HEK293 (cell line): Measurements from ENCODE around the gene PMS1.

Experiments used
- CTCF ChIA-PET: fragments of 350-600 bp; formaldehyde crosslinking; extraction: SDS; loops from one replicate; lab custom pipeline; 2021; ENCODE audit warnings: antibody characterized with exemption; lab: Yijun Ruan, JAX
- POLR2A ChIA-PET: fragments of 300-600 bp; formaldehyde crosslinking; extraction: SDS; loops from one replicate; lab custom pipeline; 2020; ENCODE audit warnings: antibody characterized with exemption, inconsistent platforms; lab: Yijun Ruan, JAX
- H3K27ac ChIP-seq: fragments of 200-500 bp; sonication (Bioruptor generic); 2 replicates; pipeline ENCODE4 v1.5.1; 2014; ENCODE audit warnings: low read depth, low read length, control low read depth, inconsistent platforms; ENCODE audit errors: extremely low read depth
- H3K36me3 ChIP-seq, 2 experiments: fragments of 200-500 bp in 1 of 2; sonication (Bioruptor generic) in 1 of 2; 1 replicate in 1 of 2; 2 replicates in 1 of 2; pipeline ENCODE4 v1.5.1; 2014 to 2017; ENCODE audit warnings: inconsistent platforms in 2 of 2, low read length in 2 of 2; ENCODE audit not compliant: control insufficient read depth in 2 of 2, insufficient read depth in 1 of 2
- H3K4me1 ChIP-seq: fragments of 200-500 bp; sonication (Bioruptor generic); 2 replicates; pipeline ENCODE4 v1.5.1; 2014; ENCODE audit warnings: mild to moderate bottlenecking, low read length, inconsistent platforms; ENCODE audit not compliant: control insufficient read depth, insufficient read depth
- H3K4me3 ChIP-seq: 2 replicates; pipeline ENCODE4 v1.5.1; 2011; ENCODE audit warnings: low read depth, mild to moderate bottlenecking, control low read depth, low read length, moderate library complexity
- H3K9me3 ChIP-seq: fragments of 200-500 bp; sonication (Bioruptor generic); 2 replicates; pipeline ENCODE4 v1.5.1; 2014; ENCODE audit warnings: low read depth, low read length, inconsistent platforms; ENCODE audit not compliant: control insufficient read depth, insufficient read depth
- IKZF3 ChIP-seq: fragments of 450-650 bp; IDR thresholded peaks from 2 replicates; pipeline ENCODE4 v1.5.0; 2018; ENCODE audit warnings: missing biosample characterization, mild to moderate bottlenecking, missing genetic modification characterization, moderate library complexity
- RBAK ChIP-seq: fragments of 450-650 bp; formaldehyde crosslinking; IDR thresholded peaks from 2 replicates; pipeline ENCODE4 v1.5.1; 2016; ENCODE audit warnings: missing biosample characterization, missing genetic modification characterization
- YY1 ChIP-seq: fragments of 450-650 bp; formaldehyde crosslinking; IDR thresholded peaks from 2 replicates; pipeline ENCODE4 v1.5.1; 2018; ENCODE audit warnings: missing biosample characterization, missing genetic modification characterization
- ZNF114 ChIP-seq: fragments of 450-650 bp; formaldehyde crosslinking; IDR thresholded peaks from 2 replicates; pipeline ENCODE4 v1.5.0; 2017; ENCODE audit warnings: missing biosample characterization, missing genetic modification characterization
- ZNF140 ChIP-seq: fragments of 450-650 bp; formaldehyde crosslinking; IDR thresholded peaks from 2 replicates; pipeline ENCODE4 v1.5.1; 2016; ENCODE audit warnings: missing biosample characterization, missing genetic modification characterization
- ZNF155 ChIP-seq: fragments of 450-650 bp; formaldehyde crosslinking; IDR thresholded peaks from 2 replicates; pipeline ENCODE4 v1.5.1; 2016; ENCODE audit warnings: missing biosample characterization, missing genetic modification characterization
- ZNF248 ChIP-seq: fragments of 450-650 bp; formaldehyde crosslinking; IDR thresholded peaks from 2 replicates; pipeline ENCODE4 v1.5.1; 2017; ENCODE audit warnings: missing biosample characterization, missing genetic modification characterization
- ZNF324 ChIP-seq: fragments of 450-650 bp; formaldehyde crosslinking; IDR thresholded peaks from 2 replicates; pipeline ENCODE4 v1.5.1; 2016; ENCODE audit warnings: missing biosample characterization, missing genetic modification characterization
- ZNF335 ChIP-seq: fragments of 450-650 bp; formaldehyde crosslinking; conservative IDR thresholded peaks from 2 replicates; pipeline ENCODE4 v1.5.1; 2016; ENCODE audit warnings: missing biosample characterization, missing genetic modification characterization
- ZNF362 ChIP-seq: fragments of 450-650 bp; formaldehyde crosslinking; IDR thresholded peaks from 2 replicates; pipeline ENCODE4 v1.5.1; 2016; ENCODE audit warnings: missing biosample characterization, missing genetic modification characterization
- ZNF423 ChIP-seq: fragments of 450-650 bp; formaldehyde crosslinking; IDR thresholded peaks from 2 replicates; pipeline ENCODE4 v1.5.1; 2016; ENCODE audit warnings: missing biosample characterization, missing genetic modification characterization
- ZNF426 ChIP-seq: fragments of 450-650 bp; formaldehyde crosslinking; IDR thresholded peaks from 2 replicates; pipeline ENCODE4 v1.5.1; 2017; ENCODE audit warnings: missing biosample characterization, missing genetic modification characterization, mild to moderate bottlenecking, inconsistent platforms, moderate library complexity
- ZNF571 ChIP-seq: fragments of 450-650 bp; formaldehyde crosslinking; IDR thresholded peaks from 2 replicates; pipeline ENCODE4 v1.5.0; 2017; ENCODE audit warnings: missing biosample characterization, missing genetic modification characterization
- ZNF791 ChIP-seq: fragments of 450-650 bp; formaldehyde crosslinking; IDR thresholded peaks from 2 replicates; pipeline ENCODE4 v1.5.1; 2016; ENCODE audit warnings: missing biosample characterization, missing genetic modification characterization
- TF ChIP-seq, protein P1 (sequence below): fragments of 450-650 bp; formaldehyde crosslinking; IDR thresholded peaks from 2 replicates; pipeline ENCODE4 v1.5.1; 2016; ENCODE audit warnings: missing biosample characterization, missing genetic modification characterization
- TF ChIP-seq, protein P2 (sequence below): fragments of 450-650 bp; formaldehyde crosslinking; IDR thresholded peaks from 2 replicates; pipeline ENCODE4; 2016; ENCODE audit warnings: missing biosample characterization, missing genetic modification characterization
- TF ChIP-seq, protein P3 (sequence below): fragments of 450-650 bp; formaldehyde crosslinking; IDR thresholded peaks from 2 replicates; pipeline ENCODE4 v1.5.1; 2017; ENCODE audit warnings: missing biosample characterization, missing genetic modification characterization
- TF ChIP-seq, protein P4 (sequence below): fragments of 450-650 bp; formaldehyde crosslinking; IDR thresholded peaks from 2 replicates; pipeline ENCODE4 v1.5.1; 2016; ENCODE audit warnings: missing biosample characterization, missing genetic modification characterization
- TF ChIP-seq, protein P5 (sequence below): fragments of 450-650 bp; formaldehyde crosslinking; IDR thresholded peaks from 2 replicates; pipeline ENCODE4 v1.5.0; 2017; ENCODE audit warnings: missing biosample characterization, missing genetic modification characterization, borderline replicate concordance
- TF ChIP-seq, protein P6 (sequence below): fragments of 450-650 bp; formaldehyde crosslinking; IDR thresholded peaks from 2 replicates; pipeline ENCODE4 v1.5.1; 2016; ENCODE audit warnings: missing biosample characterization, missing genetic modification characterization

Gene PMS1

DNA sequence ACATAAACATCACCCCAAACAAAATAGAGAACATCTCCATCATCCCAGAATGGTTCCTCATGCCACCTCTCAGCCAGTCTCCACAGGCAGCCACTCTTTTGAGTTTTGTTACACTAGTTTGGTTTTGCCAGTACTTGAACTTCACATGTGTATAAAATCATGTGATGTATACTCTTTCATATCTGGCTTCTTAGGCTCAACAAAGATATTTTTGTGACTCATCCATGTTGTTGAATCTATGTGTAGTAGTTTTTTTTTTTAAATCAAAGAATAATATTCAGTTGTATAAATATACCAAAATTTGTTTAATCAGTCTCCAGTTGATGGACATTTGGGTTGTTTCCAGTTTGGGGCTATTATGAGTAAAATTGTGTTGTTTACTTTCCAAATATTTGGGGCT, 75.9 kb downstream of the PMS1 start:
- CTCF ChIA-PET, result no interaction called here

More for the DNA sequence above, 75.9 kb downstream of the PMS1 start:
- POLR2A ChIA-PET, result no interaction called here
- Histone ChIP-seq H3K9me3 (no peaks in the 10 kb centered on the region), H3K4me1 (no peaks in the 10 kb centered on the region), H3K4me3 (no peak overlapping the region), H3K27ac (no peak overlapping the region)
- TF ChIP-seq ZNF571 (no peak), ZNF140 (tag by site-specific recombination) (no peak), ZNF248 (tag by site-specific recombination) (no peak), ZNF335 (tag by site-specific recombination) (no peak), ZNF791 (tag by site-specific recombination) (no peak), ZNF155 (tag by site-specific recombination) (no peak), ZNF362 (tag by site-specific recombination) (no peak), YY1 (tag by site-specific recombination) (no peak), RBAK (no peak), ZNF423 (tag by site-specific recombination) (no peak), ZNF114 (tag by site-specific recombination) (no peak), ZNF426 (no peak), ZNF324 (tag by site-specific recombination) (no peak), IKZF3 (tag by site-specific recombination) (no peak)
- TF ChIP-seq, protein P1, sequence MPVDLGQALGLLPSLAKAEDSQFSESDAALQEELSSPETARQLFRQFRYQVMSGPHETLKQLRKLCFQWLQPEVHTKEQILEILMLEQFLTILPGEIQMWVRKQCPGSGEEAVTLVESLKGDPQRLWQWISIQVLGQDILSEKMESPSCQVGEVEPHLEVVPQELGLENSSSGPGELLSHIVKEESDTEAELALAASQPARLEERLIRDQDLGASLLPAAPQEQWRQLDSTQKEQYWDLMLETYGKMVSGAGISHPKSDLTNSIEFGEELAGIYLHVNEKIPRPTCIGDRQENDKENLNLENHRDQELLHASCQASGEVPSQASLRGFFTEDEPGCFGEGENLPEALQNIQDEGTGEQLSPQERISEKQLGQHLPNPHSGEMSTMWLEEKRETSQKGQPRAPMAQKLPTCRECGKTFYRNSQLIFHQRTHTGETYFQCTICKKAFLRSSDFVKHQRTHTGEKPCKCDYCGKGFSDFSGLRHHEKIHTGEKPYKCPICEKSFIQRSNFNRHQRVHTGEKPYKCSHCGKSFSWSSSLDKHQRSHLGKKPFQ, result no peak
- TF ChIP-seq, protein P2, sequence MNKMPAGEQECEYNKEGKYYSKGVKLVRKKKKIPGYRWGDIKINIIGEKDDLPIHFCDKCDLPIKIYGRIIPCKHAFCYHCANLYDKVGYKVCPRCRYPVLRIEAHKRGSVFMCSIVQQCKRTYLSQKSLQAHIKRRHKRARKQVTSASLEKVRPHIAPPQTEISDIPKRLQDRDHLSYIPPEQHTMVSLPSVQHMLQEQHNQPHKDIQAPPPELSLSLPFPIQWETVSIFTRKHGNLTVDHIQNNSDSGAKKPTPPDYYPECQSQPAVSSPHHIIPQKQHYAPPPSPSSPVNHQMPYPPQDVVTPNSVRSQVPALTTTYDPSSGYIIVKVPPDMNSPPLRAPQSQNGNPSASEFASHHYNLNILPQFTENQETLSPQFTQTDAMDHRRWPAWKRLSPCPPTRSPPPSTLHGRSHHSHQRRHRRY (tag by site-specific recombination), result no peak
- TF ChIP-seq, protein P3, sequence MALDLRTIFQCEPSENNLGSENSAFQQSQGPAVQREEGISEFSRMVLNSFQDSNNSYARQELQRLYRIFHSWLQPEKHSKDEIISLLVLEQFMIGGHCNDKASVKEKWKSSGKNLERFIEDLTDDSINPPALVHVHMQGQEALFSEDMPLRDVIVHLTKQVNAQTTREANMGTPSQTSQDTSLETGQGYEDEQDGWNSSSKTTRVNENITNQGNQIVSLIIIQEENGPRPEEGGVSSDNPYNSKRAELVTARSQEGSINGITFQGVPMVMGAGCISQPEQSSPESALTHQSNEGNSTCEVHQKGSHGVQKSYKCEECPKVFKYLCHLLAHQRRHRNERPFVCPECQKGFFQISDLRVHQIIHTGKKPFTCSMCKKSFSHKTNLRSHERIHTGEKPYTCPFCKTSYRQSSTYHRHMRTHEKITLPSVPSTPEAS (tag by site-specific recombination), result no peak
- TF ChIP-seq, protein P4, sequence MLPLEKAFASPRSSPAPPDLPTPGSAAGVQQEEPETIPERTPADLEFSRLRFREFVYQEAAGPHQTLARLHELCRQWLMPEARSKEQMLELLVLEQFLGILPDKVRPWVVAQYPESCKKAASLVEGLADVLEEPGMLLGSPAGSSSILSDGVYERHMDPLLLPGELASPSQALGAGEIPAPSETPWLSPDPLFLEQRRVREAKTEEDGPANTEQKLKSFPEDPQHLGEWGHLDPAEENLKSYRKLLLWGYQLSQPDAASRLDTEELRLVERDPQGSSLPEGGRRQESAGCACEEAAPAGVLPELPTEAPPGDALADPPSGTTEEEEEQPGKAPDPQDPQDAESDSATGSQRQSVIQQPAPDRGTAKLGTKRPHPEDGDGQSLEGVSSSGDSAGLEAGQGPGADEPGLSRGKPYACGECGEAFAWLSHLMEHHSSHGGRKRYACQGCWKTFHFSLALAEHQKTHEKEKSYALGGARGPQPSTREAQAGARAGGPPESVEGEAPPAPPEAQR (tag by site-specific recombination), result no peak
- TF ChIP-seq, protein P5, sequence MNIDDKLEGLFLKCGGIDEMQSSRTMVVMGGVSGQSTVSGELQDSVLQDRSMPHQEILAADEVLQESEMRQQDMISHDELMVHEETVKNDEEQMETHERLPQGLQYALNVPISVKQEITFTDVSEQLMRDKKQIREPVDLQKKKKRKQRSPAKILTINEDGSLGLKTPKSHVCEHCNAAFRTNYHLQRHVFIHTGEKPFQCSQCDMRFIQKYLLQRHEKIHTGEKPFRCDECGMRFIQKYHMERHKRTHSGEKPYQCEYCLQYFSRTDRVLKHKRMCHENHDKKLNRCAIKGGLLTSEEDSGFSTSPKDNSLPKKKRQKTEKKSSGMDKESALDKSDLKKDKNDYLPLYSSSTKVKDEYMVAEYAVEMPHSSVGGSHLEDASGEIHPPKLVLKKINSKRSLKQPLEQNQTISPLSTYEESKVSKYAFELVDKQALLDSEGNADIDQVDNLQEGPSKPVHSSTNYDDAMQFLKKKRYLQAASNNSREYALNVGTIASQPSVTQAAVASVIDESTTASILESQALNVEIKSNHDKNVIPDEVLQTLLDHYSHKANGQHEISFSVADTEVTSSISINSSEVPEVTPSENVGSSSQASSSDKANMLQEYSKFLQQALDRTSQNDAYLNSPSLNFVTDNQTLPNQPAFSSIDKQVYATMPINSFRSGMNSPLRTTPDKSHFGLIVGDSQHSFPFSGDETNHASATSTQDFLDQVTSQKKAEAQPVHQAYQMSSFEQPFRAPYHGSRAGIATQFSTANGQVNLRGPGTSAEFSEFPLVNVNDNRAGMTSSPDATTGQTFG, result no peak
- TF ChIP-seq, protein P6, sequence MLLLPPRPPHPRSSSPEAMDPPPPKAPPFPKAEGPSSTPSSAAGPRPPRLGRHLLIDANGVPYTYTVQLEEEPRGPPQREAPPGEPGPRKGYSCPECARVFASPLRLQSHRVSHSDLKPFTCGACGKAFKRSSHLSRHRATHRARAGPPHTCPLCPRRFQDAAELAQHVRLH (tag by site-specific recombination), result no peak
- TF ChIP-seq, all 188 proteins: peak for 0
- peaks cover 7 to 19% of the 10 kb centered on the region in 2 experiments; a peak in 2 of 3 replicates for H3K36me3 ChIP-seq
